Activated T-cell treated with anti-CD3 and anti-CD28 coated beads for 24 hours (primary cell): Measurements from ENCODE around the gene DPM1.

Source experiments
- DNase-seq: peaks from one replicate; pipeline ENCODE4 v3.0.0-alpha.2; 2020; ENCODE audit warnings: low read depth

Gene DPM1

DNA sequence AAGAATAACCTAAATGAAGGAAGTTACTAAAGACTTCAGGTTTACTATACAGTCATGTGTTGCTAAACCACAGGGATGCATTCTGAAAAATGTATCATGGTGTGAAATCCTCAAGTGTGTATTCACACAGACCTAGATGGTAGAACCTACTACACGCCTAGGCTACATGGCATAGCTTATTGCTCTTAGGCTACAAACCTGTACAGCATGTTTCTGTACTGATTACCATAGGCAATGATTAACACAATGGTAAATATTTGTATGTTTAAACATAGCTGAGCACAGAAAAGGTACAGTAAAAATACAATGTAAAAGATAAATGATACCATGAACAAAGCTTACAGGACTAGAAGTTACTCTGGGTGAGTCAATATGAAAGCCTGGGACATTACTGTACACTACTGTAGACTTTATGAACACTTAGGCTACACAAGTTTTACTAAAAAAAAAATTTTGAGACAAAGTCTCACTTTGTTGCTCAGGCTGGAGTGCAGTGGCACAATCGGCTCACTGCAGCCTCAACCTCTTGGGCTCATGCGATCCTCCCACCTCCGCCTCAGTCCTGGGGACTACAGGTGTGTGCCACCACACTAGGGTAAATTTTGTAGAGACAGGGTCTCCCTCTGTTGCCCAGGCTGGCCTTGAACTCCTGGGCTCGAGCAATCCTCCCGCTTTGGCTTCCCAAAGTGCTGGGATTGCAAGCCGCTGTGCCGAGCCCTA, 63.1 kb downstream of the DPM1 start:
- no peak for DNase-seq

DNA sequence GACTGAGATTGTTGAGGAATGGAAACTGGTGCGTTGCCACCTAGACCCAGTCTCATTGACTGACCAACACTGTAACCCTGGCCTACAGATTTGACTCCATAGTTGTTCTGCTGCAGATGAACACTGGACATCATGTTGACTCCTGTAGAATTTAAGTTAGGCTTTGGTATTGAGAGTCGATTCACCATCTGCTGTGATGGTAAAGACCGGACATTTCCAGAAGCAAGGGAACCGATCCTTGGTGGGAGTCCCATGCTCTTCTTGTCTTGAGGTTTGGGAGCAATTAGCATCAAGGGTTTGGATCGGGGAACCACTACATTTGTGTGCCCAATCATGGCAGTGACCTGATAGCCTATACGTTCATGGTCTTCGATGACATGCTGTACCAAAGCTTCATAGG, 64.7 kb downstream of the DPM1 start:
- DNase-seq = no peak

DNA sequence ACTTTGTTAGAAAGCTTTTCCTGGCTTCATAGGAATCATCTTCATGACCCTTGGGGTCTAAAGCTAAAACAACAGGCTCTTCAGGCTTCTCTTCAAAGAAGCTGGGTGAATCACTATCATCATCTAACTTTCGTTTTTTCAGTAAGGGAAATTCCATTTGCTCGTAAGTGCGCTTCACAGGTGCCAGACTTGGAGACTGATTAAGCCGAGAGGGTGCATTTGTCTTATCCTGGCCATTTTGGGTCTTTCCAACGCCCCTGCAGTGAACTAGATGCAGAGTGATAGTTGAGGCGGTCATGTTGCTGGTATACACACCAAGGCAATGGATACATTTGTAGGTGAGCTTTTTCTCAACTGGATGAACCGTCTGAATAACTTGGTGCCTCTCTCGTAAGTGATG, 65.9 kb downstream of the DPM1 start:
- no peak for DNase-seq

DNA sequence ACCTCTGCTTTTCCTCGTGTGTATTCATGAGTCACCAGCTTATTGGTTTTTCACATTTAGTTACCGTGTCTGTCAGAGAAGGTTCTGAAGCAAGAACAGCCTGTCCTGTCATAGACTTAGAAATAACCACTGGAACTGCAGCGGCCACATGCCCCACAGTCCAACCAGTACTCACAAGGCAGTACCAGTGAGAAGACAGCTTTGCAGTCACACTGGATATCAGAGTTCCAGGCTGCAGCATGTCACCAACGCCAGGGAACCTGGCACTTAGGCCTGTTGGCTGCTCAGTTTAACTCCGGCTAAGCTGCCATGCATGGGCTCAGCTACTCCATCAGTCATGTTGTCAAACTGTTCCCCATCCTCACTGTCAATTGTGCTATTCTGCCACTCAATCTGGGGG, 67.2 kb downstream of the DPM1 start:
- DNase-seq = no peak

DNA sequence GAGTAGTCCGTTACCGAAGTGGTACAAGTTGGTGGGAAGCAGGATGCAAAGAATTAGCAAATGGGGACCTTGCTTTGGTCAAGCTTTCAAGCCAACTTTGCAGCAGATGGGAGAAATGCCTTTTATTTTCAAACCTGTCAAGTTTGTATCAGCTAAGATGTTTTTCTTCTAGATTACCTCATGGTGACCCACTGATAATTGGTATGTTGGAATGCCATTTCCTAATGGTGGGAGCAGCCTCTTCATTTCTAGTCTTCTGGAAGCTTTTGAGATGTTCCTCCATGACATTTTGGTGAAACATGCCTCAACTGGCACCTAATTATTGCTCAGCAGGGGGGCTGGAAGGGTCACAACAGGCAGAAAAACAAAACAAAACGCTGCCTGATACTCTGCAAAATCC, 70.8 kb downstream of the DPM1 start:
- DNase-seq = no peak

DNA sequence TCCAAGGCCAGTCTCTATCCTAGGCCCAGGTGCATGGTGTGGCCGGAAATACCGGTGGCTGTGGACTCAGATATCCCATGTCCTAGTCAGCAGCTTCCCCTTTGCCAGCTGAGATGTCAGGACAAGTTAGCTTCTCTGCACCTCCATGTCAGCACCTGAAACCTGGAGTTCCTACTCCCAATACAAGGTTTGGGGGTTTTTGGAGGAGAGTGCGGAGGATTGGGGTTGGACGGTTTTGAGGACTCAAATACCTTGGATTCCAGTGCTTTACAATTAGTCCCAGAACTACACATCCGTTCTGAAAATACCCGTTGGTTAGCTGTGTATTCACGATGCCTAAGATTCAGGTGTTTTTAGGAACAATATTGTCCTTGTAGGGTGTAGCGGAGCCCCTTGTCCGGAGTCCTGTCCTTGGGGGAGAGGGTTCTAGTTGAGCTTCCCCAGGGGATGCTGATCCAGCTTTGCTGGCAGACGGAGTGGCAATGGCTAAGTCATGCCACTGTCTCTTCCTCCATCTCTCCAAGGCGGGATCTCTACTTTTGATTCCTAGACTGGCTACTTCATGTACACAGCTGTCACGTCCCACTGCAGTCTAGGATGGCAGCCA, 72.0 kb downstream of the DPM1 start:
- no peak for DNase-seq

DNA sequence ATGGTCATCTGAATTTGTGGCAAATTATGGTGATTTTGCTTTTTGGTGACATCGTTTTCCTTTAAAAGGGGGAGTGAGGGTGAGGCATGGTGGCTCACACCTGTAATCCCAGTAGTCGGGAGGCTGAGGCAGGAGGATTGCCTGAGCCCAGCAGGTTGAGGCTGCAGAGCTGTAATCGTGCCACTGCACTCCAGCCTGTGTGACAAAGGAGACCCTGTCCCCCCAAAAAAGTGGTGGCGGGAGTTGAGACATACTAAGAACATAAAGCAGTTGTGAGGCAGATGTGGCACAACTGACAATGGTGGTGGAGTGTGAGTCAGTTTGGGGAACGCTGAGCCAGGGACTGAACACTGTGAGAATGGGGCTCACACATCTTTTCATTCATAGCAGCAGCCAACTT, 72.6 kb downstream of the DPM1 start:
- no peak for DNase-seq

DNA sequence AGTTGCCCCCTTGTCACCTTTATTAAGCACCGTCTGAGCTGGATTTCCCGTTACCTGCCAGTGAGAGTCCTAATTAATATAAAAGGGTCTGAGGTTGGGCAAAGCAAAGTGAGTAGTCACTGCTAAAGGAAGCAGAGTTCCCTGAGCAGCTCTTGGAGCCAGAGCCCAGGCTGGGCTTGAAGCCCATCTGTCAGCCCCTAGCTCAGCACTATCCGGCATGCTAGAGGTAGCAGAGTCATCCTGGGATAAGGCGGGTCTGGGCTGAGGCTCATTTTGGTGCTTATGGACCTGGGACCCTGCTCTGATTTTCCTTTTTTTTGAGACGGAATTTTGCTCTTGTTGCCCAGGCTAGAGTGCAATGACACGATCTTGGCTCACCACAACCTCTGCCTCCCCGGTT, 73.3 kb downstream of the DPM1 start:
- DNase-seq = no peak
